K562 (cell line): Measurements from ENCODE around the gene PXMP2. TPM values are rescaled to one million over a fixed set of nuclear protein-coding genes. Genes with fewer than 3 reads are reported as not detected.

Source experiments
- ATAC-seq: fragments of 200-7000 bp; cut with Tn5 transposase; 3 replicates; pipeline ENCODE4 v1.9.1; 2020; ENCODE audit warnings: moderate library complexity
- BruUV-seq: library from RNA; stranded (reverse); fragments of 400-500 nt; replicated peaks from 2 replicates; lab custom pipeline; 2021; lab: Mats Ljungman, UMichigan
- CTCF ChIA-PET: fragments of 300-600 bp; formaldehyde crosslinking; extraction: SDS; loops from one replicate; lab custom pipeline; 2021; ENCODE audit warnings: low intra/inter-chr PET ratio; lab: Yijun Ruan, JAX
- POLR2A ChIA-PET: fragments of 300-600, 350-650 bp; sonication (Branson Sonifier 250); formaldehyde crosslinking; extraction: SDS; loops from one replicate; lab custom pipeline; 2021; ENCODE audit warnings: antibody characterized with exemption, inconsistent platforms; lab: Yijun Ruan, JAX
- DNase-seq, 4 experiments: peaks; one replicate each; pipeline versions ENCODE4 v3.0.0 to v3.0.0-alpha.2; 2011 to 2018; ENCODE audit warnings: low spot score in 3 of 4, mixed read lengths in 3 of 4; ENCODE audit errors: extremely low read depth in 1 of 4
- FAIRE-seq: peaks from 2 replicates; lab custom pipeline; 2011; peaks lifted over from hg19 to GRCh38; lab: Jason Lieb, UNC
- H2AFZ ChIP-seq: 2 replicates; pipeline ENCODE4 v1.6.0; 2011; ENCODE audit warnings: low read depth, low read length, control low read depth, inconsistent platforms
- H3K27ac ChIP-seq: fragments of 200-600 bp; 3 replicates; pipeline ENCODE4 v1.8.0; 2011; ENCODE audit warnings: low read depth, mild to moderate bottlenecking, control low read depth, inconsistent platforms, low read length, moderate library complexity, mixed read lengths; ENCODE audit errors: extremely low read depth
- H3K27me3 ChIP-seq, 2 experiments: fragments of 300-600 bp in 1 of 2; 2 replicates in 1 of 2; 3 replicates in 1 of 2; pipeline versions ENCODE4 v1.6.0 to v1.8.0; 2011; ENCODE audit warnings: inconsistent platforms in 2 of 2, low read length in 2 of 2, mild to moderate bottlenecking in 1 of 2, mixed read lengths in 1 of 2, moderate library complexity in 1 of 2; ENCODE audit not compliant: control insufficient read depth in 2 of 2, insufficient read depth in 2 of 2
- H3K36me3 ChIP-seq: fragments of 300-600 bp; 3 replicates; pipeline ENCODE4 v1.8.0; 2011; ENCODE audit warnings: mild to moderate bottlenecking, low read length, inconsistent platforms; ENCODE audit not compliant: control insufficient read depth, insufficient read depth
- H3K4me1 ChIP-seq, 2 experiments: fragments of 200-600 bp in 1 of 2; replicated peaks in 1 of 2; 2 replicates in 1 of 2; 3 replicates in 1 of 2; pipeline versions ENCODE4 v1.5.1 to v1.8.0; 2011; ENCODE audit warnings: inconsistent platforms in 2 of 2, low read length in 2 of 2, mild to moderate bottlenecking in 1 of 2, mixed read lengths in 1 of 2, moderate library complexity in 1 of 2; ENCODE audit not compliant: control insufficient read depth in 2 of 2, insufficient read depth in 2 of 2
- H3K4me2 ChIP-seq: 2 replicates; pipeline ENCODE4 v1.6.1; 2011; ENCODE audit warnings: low read length, control low read depth, inconsistent platforms, mixed read lengths; ENCODE audit not compliant: insufficient read depth
- H3K4me3 ChIP-seq: fragments of 200-600 bp; sonication (generic), shearing (Covaris generic); 2 replicates; pipeline ENCODE4 v1.5.1; 2016; ENCODE audit warnings: control low read depth, inconsistent platforms
- H3K79me2 ChIP-seq: fragments of 200-600 bp; 3 replicates; pipeline ENCODE4 v1.8.0; 2011; ENCODE audit warnings: low read length, inconsistent platforms; ENCODE audit not compliant: control insufficient read depth, insufficient read depth
- H3K9ac ChIP-seq, 2 experiments: 2 replicates each; pipeline versions ENCODE4 v1.6.0 to v1.6.1; 2011; ENCODE audit warnings: low read depth in 2 of 2, low read length in 2 of 2, control low read depth in 1 of 2, inconsistent platforms in 1 of 2, mild to moderate bottlenecking in 1 of 2, mixed read lengths in 1 of 2; ENCODE audit not compliant: insufficient read depth in 1 of 2
- H3K9me1 ChIP-seq: one replicate; pipeline ENCODE4 v1.6.0; 2011; ENCODE audit warnings: inconsistent platforms, mild to moderate bottlenecking, low read length, moderate library complexity; ENCODE audit not compliant: control insufficient read depth, insufficient read depth
- H3K9me3 ChIP-seq: replicated peaks from 2 replicates; pipeline ENCODE4 v1.5.1; 2011; ENCODE audit warnings: low read depth, low read length, inconsistent platforms; ENCODE audit not compliant: control insufficient read depth, insufficient read depth
- H4K20me1 ChIP-seq: replicated peaks from 2 replicates; pipeline ENCODE4 v1.6.1; 2011; ENCODE audit warnings: low read length, inconsistent platforms, mixed read lengths; ENCODE audit not compliant: control insufficient read depth, insufficient read depth
- ARID3B ChIP-seq: fragments of 250-450 bp; sonication (Bioruptor Pico); IDR thresholded peaks from 2 replicates; pipeline ENCODE4 v1.4.0; 2020; ENCODE audit warnings: borderline replicate concordance
- CREBBP ChIP-seq: IDR thresholded peaks from one replicate; pipeline ENCODE4 v1.6.1; 2012; ENCODE audit warnings: low read depth, mild to moderate bottlenecking, control low read depth, inconsistent platforms, low read length
- POLR2A ChIP-seq: fragments of 450-650 bp; conservative IDR thresholded peaks from 2 replicates; pipeline ENCODE4 v1.6.1; 2016
- WGBS: fragments of 100-300 bp; shearing (Covaris generic); methylation state at CpG from one replicate; pipeline ENCODE4 v1.1.6; 2016; ENCODE audit warnings: low coverage, mixed read lengths; ENCODE audit not compliant: insufficient coverage; ENCODE audit errors: missing lambda C conversion rate; 5-methylcytosine and 5-hydroxymethylcytosine counted together
- in situ Hi-C: fragments of 300-500 bp; cut with MboI; formaldehyde crosslinking; loops from 4 replicates; pipeline ENCODE4 v1.15.0; 2018; ENCODE audit warnings: inconsistent platforms, mixed read lengths
- intact Hi-C: fragments of 100-400 bp; cut with micrococcal nuclease; formaldehyde crosslinking; loops from 2 replicates; pipeline ENCODE4 v1.14.2; 2022
- polyA plus RNA-seq, 8 experiments: library from polyadenylated mRNA; depleted of rRNA in 4 of 8; stranded (reverse) in 5 of 8; unstranded in 3 of 8; fragments of >200 nt; fragmentation: Nextera tagmentation in 2 of 8; fragmentation: Illumina TruSeq in 1 of 8; extraction: Ambion mirVana in 2 of 8; extraction: Trizol in 1 of 8; gene quantifications; 2 replicates each; pipeline versions ENCODE4 v1.2.1 to v1.2.3, GENCODE V29; 2011 to 2014; ENCODE audit warnings: inconsistent platforms in 1 of 8, missing spikeins in 1 of 8
- total RNA-seq, 7 experiments: library from RNA; depleted of rRNA in 6 of 7; stranded (reverse); fragments of >200 nt in 6 of 7; fragmentation: Illumina TruSeq in 2 of 7; extraction: Trizol in 2 of 7; gene quantifications; 2 replicates each; pipeline versions ENCODE4 v1.2.1 to v1.2.3, GENCODE V29; 2011 to 2021; ENCODE audit warnings: low replicate concordance in 1 of 7

The PXMP2 gene
- total and polyA plus RNA-seq, 9 of the 15 experiments (the other 6 are each of a cell fraction or from before 2014, with no cell fraction given) = 3.0 to 66.1 (median 44.7) TPM

- Histone ChIP-seq H3K4me3 (no peak overlapping the region), H3K4me1 (peaks cover 0 to 11% of the 10 kb centered on the region in 2 experiments; a peak in 3 of 5 replicates), H3K27me3 (no peaks in the 10 kb centered on the region)
- no peak for DNase-seq
- intact Hi-C loops = no loop called here
- POLR2A ChIA-PET = no interaction called here
- no peak for TF ChIP-seq ARID3B (CRISPR knock-in tag)
- TF ChIP-seq, all 486 proteins: peak for 0
- Histone ChIP-seq H2AFZ (no peak overlapping the region), H3K27ac (no peak overlapping the region), H4K20me1 (no peaks in the 10 kb centered on the region; the same call in 1 of the 2 replicates), H3K36me3 (peaks cover 68% of the 10 kb centered on the region), H3K9ac (no peak overlapping the region), H3K79me2 (peaks cover 42% of the 10 kb centered on the region), H3K9me1 (no peaks in the 10 kb centered on the region), H3K9me3 (no peaks in the 10 kb centered on the region), H3K4me2 (no peak overlapping the region)
- ATAC-seq = no peak
- BruUV-seq = no TSS peak
- FAIRE-seq = no peak
- in situ Hi-C loops = no loop called here
- CTCF ChIA-PET = no interaction called here
- 84% methylated on average over 8 of the region's 9 CpGs for WGBS
Observed at GRCh38 chr12:132715874-132716273, 28.5 kb downstream of the PXMP2 start.

GRCh38 chr12:132716356-132716755 lies 29.0 kb downstream of the PXMP2 start:
- BruUV-seq = no TSS peak
- WGBS = 79% methylated on average over 11 of the region's 11 CpGs
- Histone ChIP-seq H4K20me1 (no peaks in the 10 kb centered on the region; the same call in 1 of the 2 replicates), H3K36me3 (peaks cover 73% of the 10 kb centered on the region), H3K27ac (no peak overlapping the region), H3K27me3 (no peaks in the 10 kb centered on the region), H3K4me1 (peaks cover 0 to 6% of the 10 kb centered on the region in 2 experiments; a peak in 3 of 5 replicates), H3K9me1 (no peaks in the 10 kb centered on the region), H3K9me3 (no peaks in the 10 kb centered on the region), H3K9ac (no peak overlapping the region), H3K4me3 (no peak overlapping the region), H2AFZ (no peak overlapping the region), H3K79me2 (peaks cover 38% of the 10 kb centered on the region), H3K4me2 (no peak overlapping the region)
- POLR2A ChIA-PET = no interaction called here
- TF ChIP-seq CREBBP (no peak), POLR2A (0 out of 2 replicates have a peak, but pooled peaks have one; percentile 30)
- CTCF ChIA-PET = no interaction called here
- intact Hi-C loops = no loop called here
- DNase-seq (no peak), ATAC-seq (no peak), FAIRE-seq (no peak)
- in situ Hi-C loops = no loop called here
